GM10266 (cell line): ENCODE data around the gene NOL4L.

ENCODE experiments used
- DNase-seq: peaks from one replicate; pipeline ENCODE4 v3.0.0; 2012; ENCODE audit errors: extremely low spot score
- TF ChIP-seq, protein P1 (sequence below): IDR thresholded peaks from 2 replicates; pipeline ENCODE4 v1.5.1; 2012; ENCODE audit warnings: mild to moderate bottlenecking, low read depth; ENCODE audit not compliant: control insufficient read depth, insufficient read depth; ENCODE audit errors: missing control alignments

NOL4L gene

DNA sequence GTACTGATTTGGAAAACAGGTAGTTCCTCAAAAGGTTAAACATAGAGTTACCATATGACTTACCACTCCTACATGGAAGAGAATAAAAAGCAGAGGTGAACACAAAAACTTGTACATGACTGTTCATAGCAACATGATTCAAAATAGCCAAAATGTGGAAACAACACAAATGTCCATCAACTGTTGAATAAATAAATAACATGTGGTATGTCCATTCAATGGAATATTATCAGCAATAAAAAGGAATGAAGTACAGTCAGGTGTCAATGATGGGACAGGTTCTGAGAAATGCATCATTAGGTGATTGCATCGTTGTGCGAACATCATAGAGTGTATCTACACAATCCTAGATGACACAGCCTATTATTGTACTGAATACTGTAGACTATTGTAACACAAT is 35.3 kb downstream of the NOL4L start:
- DNase-seq, result no peak
- TF ChIP-seq, protein P1, sequence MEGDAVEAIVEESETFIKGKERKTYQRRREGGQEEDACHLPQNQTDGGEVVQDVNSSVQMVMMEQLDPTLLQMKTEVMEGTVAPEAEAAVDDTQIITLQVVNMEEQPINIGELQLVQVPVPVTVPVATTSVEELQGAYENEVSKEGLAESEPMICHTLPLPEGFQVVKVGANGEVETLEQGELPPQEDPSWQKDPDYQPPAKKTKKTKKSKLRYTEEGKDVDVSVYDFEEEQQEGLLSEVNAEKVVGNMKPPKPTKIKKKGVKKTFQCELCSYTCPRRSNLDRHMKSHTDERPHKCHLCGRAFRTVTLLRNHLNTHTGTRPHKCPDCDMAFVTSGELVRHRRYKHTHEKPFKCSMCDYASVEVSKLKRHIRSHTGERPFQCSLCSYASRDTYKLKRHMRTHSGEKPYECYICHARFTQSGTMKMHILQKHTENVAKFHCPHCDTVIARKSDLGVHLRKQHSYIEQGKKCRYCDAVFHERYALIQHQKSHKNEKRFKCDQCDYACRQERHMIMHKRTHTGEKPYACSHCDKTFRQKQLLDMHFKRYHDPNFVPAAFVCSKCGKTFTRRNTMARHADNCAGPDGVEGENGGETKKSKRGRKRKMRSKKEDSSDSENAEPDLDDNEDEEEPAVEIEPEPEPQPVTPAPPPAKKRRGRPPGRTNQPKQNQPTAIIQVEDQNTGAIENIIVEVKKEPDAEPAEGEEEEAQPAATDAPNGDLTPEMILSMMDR, result no peak

DNA sequence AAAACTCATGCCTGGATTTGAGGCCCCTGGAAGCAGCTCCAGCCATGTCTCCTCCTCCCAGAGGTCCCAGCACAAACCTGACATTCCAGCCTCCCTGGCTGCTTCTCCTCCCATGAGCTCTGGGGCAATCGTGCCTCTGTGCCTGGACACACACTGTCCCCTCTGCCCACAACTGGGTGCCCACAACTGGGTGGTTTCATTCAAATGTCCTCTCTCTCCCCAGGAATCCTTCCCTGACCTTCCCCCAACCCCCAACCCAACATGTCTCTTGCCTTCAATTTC is 37.4 kb downstream of the NOL4L start:
- TF ChIP-seq, protein P1, result no peak
- DNase-seq, result no peak

DNA sequence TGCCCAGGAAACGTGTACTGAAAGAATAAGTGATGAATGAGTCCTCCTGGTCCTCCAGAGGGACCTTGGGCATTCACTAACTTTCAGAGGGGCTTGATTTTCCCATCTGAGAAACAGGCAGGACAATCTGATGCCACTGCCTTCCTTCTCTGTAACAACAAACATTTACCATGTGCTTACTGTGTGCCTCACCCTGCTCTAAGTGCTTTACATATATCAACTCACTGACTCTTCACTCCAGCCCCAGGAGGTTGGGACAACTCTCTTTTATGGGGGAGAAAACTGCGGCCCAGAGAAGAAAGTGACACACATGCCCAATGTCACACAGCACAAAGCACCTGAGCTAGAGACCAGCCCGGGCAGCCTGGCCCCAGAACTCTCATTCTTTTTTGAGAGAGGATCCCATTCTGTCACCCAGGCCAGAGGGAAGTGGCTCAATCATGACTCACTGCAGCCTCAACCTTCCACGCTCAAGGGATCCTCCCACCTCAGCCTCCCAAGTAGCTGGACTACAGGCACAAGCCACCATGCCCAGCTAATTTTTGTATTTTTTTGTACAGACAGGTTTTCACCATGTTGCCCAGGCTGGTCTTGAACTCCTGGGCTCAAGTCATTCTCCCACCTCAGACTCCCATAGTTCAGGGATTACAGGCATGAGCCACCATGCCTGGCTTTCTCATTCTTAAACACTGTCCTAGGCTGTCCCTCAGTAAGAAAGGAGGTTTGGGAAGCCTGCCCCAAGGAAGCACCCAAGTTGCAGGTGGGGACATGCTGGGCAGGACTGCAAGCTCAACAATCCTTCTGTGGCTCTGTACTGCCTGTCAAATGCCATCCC is 38.0 kb downstream of the NOL4L start:
- TF ChIP-seq, protein P1, result no peak
- DNase-seq, result no peak

DNA sequence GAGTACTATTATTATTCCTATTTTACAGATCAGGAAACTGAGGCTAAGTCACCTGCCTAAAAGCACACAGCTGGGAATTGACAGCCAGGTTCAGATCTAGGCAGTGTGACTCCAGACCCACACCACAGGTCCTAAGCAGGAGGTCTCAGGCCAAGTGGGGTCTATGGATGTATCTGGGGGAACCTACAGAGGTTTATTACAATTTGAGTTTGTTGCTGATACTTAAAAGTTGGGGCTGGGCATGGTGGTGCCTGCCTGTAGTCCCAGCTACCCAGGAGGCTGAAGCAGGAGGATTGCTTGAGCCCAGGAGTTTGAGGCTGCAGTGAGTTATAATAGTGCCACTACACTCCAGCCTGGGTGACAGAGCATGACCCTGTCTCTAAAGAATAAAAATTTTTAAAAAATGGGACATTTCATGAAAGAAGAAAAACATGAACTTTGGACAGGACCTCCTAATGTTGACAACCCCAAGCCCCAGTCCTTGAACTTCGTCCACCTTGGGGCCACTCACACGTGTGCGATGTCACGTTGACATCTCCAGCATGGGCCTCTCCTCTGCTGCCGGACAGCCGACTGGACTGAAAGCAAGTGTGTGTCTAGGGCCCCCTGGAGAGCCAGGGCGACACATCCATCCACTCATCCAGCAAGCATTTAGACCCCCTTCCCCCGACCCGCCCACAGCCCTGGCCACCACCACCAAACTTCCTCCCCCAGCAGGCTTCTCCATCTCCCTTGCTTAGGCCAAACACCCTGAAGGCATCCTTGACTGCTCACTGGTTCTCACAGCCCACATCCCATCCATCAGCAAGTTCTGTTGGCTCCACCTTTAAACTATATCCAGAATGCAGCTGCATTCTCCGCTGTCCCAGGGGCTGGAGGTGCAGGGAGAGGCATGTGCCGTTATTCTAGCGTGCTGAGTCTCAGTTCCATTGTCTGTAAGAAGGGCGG is 40.0 kb downstream of the NOL4L start:
- DNase-seq, result no peak
- TF ChIP-seq, protein P1, result no peak

DNA sequence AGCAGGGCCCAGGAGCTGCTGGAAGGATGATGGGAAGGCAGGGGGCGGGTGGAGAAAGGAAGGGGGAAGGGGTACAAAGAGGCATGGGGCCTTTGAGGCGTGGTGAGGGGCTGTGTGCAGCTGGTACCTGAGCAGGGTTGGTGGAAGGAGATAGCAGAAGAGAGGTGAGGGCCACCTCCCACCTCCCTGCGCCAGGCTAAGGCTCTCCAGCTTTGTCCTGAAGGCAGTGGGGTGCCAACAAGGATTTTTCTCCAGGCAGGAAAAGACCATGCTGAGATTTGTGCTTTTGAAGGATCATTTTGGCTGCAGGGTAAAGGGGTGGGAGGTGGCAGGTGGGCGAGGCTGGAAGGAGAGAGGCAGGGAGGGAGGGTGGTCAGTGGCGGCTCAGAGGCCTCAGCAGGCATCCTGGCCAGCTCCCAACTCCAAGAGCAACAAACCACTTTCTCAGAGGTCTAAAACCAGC is 40.8 kb downstream of the NOL4L start:
- no peak for DNase-seq
- TF ChIP-seq, protein P1, result no peak

DNA sequence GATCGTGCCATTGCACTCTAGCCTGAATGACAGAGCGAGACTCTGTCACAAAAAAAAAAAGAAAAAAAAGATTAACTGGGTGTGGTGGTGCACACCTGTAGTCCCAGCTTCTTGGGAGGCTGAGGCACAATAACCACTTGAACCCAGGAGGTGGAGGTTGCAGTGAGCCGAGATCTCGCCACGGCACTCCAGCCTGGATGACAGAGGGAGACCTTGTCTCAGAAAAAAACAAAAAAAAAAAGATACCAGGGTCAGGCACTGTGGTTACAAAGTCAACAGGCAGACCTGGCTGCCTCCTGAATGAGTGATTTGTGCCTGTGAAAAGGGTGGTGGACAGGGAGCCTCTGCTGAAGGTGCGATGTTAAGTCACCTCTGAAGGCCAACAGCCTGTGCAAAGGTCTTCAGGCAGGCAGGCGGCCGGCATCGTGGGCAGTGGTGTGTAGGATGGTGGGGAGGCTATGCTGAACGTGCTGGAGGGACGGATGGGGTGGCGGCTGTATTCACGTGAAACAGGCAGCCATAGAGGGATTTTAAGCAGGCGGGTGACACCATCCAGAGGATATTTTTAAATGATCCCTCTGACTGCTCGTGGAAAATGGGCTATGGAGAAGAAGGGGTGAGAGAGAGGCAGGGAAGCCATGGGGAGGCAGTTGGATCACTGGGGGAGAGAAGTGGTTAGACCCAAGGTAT is 41.4 kb downstream of the NOL4L start:
- no peak for DNase-seq
- TF ChIP-seq, protein P1, result no peak
